IMR-90 (cell line): ENCODE results near the gene RIIAD1. TPM values are rescaled to one million over a fixed set of nuclear protein-coding genes. Genes with fewer than 3 reads are reported as not detected.
A peak's percentile ranks its signal among the peaks of the same experiment; 100 is the strongest.
"Not testable (repeated sequence)": the region's sequence is repeated elsewhere in the genome, so short reads cannot be mapped to it uniquely, and the experiment has no call there.

Experiments used
- ATAC-seq: fragments of 200-7000 bp; cut with Tn5 transposase; 2 replicates; pipeline ENCODE4 v1.9.1; 2020; ENCODE audit warnings: low read depth, mild to moderate bottlenecking, moderate library complexity
- BruUV-seq: library from RNA; stranded (reverse); fragments of 400-500 nt; replicated peaks from 2 replicates; lab custom pipeline; 2021; lab: Mats Ljungman, UMichigan
- CTCF ChIA-PET: fragments of 300-600 bp; formaldehyde crosslinking; extraction: SDS; loops from one replicate; lab custom pipeline; 2021; ENCODE audit warnings: antibody characterized with exemption; lab: Yijun Ruan, JAX
- POLR2A ChIA-PET: fragments of 300-600 bp; sonication (Branson Sonifier 250); formaldehyde crosslinking; loops from one replicate; lab custom pipeline; 2022; ENCODE audit warnings: antibody characterized with exemption; ENCODE audit not compliant: unreplicated experiment; lab: Charles Lee
- DNase-seq: peaks from one replicate; pipeline ENCODE4 v3.0.0; 2013
- H2AFZ ChIP-seq: replicated peaks from 2 replicates; pipeline ENCODE3; 2013; ENCODE audit warnings: low read length, mild to moderate bottlenecking; ENCODE audit not compliant: poor library complexity
- H2AK5ac ChIP-seq: 2 replicates; pipeline ENCODE4 v1.6.1; 2013; ENCODE audit warnings: low read depth, low read length, inconsistent platforms
- H2AK9ac ChIP-seq: replicated peaks from 2 replicates; pipeline ENCODE3; 2013; ENCODE audit warnings: mild to moderate bottlenecking, low read depth, low read length, moderate library complexity; ENCODE audit not compliant: poor library complexity
- H2BK120ac ChIP-seq: 2 replicates; pipeline ENCODE4 v1.6.1; 2013; ENCODE audit warnings: low read depth, low read length, inconsistent platforms
- H2BK15ac ChIP-seq: 3 replicates; pipeline ENCODE4 v1.6.1; 2013; ENCODE audit warnings: low read depth, low read length, inconsistent platforms
- H2BK20ac ChIP-seq: 2 replicates; pipeline ENCODE4 v1.6.1; 2013; ENCODE audit warnings: low read depth, mild to moderate bottlenecking, inconsistent platforms, low read length, moderate library complexity
- H2BK5ac ChIP-seq: 2 replicates; pipeline ENCODE4 v1.6.1; 2013; ENCODE audit warnings: mild to moderate bottlenecking, low read depth, low read length, inconsistent platforms; ENCODE audit not compliant: poor library complexity, severe bottlenecking
- H3K14ac ChIP-seq: replicated peaks from 2 replicates; pipeline ENCODE4 v1.6.1; 2013; ENCODE audit warnings: low read depth, low read length, inconsistent platforms
- H3K18ac ChIP-seq: 2 replicates; pipeline ENCODE4 v1.6.1; 2013; ENCODE audit warnings: low read depth, low read length, control low read depth
- H3K23ac ChIP-seq: 2 replicates; pipeline ENCODE4 v1.6.1; 2013; ENCODE audit warnings: low read depth, low read length, inconsistent platforms
- H3K27ac ChIP-seq: 2 replicates; pipeline ENCODE4 v1.5.1; 2013; ENCODE audit warnings: mild to moderate bottlenecking, control low read depth, low read length; ENCODE audit not compliant: insufficient read depth
- H3K27me3 ChIP-seq: 2 replicates; pipeline ENCODE4 v1.6.1; 2013; ENCODE audit warnings: low read length; ENCODE audit not compliant: control insufficient read depth, insufficient read depth
- H3K36me3 ChIP-seq: 2 replicates; pipeline ENCODE4 v1.6.1; 2013; ENCODE audit warnings: low read length, mixed read lengths; ENCODE audit not compliant: control insufficient read depth, insufficient read depth
- H3K4ac ChIP-seq: 2 replicates; pipeline ENCODE4 v1.6.1; 2013; ENCODE audit warnings: low read depth, low read length, inconsistent platforms
- H3K4me1 ChIP-seq: 2 replicates; pipeline ENCODE4 v1.6.1; 2013; ENCODE audit warnings: low read length, mixed read lengths; ENCODE audit not compliant: control insufficient read depth, insufficient read depth
- H3K4me2 ChIP-seq: 2 replicates; pipeline ENCODE4 v1.6.1; 2013; ENCODE audit warnings: low read depth, mild to moderate bottlenecking, control low read depth, low read length, moderate library complexity
- H3K4me3 ChIP-seq: 2 replicates; pipeline ENCODE4 v1.5.1; 2013; ENCODE audit warnings: low read depth, mild to moderate bottlenecking, control low read depth, low read length, moderate library complexity; ENCODE audit not compliant: insufficient read depth
- H3K56ac ChIP-seq: 2 replicates; pipeline ENCODE4 v1.6.1; 2013; ENCODE audit warnings: low read length, inconsistent platforms; ENCODE audit not compliant: insufficient read depth; ENCODE audit errors: extremely low read depth
- H3K79me1 ChIP-seq, 2 experiments: 2 replicates each; pipeline ENCODE4 v1.6.1; 2013; ENCODE audit warnings: low read length in 2 of 2, inconsistent platforms in 1 of 2, low read depth in 1 of 2
- H3K9ac ChIP-seq: 2 replicates; pipeline ENCODE4 v1.6.1; 2013; ENCODE audit warnings: low read depth, low read length, control low read depth
- H3K9me1 ChIP-seq: 2 replicates; pipeline ENCODE4 v1.6.1; 2013; ENCODE audit warnings: low read length, inconsistent platforms; ENCODE audit not compliant: insufficient read depth
- H3K9me3 ChIP-seq: 2 replicates; pipeline ENCODE4 v1.6.1; 2013; ENCODE audit warnings: low read length; ENCODE audit not compliant: control insufficient read depth, insufficient read depth
- H4K20me1 ChIP-seq: 2 replicates; pipeline ENCODE4 v1.6.1; 2013; ENCODE audit warnings: low read length, inconsistent platforms; ENCODE audit not compliant: insufficient read depth
- H4K5ac ChIP-seq: 2 replicates; pipeline ENCODE4 v1.6.1; 2013; ENCODE audit warnings: mild to moderate bottlenecking, low read depth, low read length, control low read depth
- H4K8ac ChIP-seq, 2 experiments: 2 replicates each; pipeline ENCODE4 v1.6.1; 2013; ENCODE audit warnings: low read depth in 2 of 2, low read length in 2 of 2, control low read depth in 1 of 2, inconsistent platforms in 1 of 2
- H4K91ac ChIP-seq: 2 replicates; pipeline ENCODE4 v1.6.1; 2013; ENCODE audit warnings: low read depth, low read length, inconsistent platforms; ENCODE audit not compliant: insufficient read depth
- MAZ ChIP-seq: IDR thresholded peaks from 2 replicates; pipeline ENCODE4 v1.6.1; 2012; ENCODE audit warnings: low read depth, mild to moderate bottlenecking, low read length, improper control_type of control experiment, moderate library complexity, borderline replicate concordance
- WGBS, 2 experiments: methylation state at CpG; one replicate each; pipeline versions ENCODE4 v1.1.5 to v1.1.7; 2013; ENCODE audit warnings: missing lambda C conversion rate in 2 of 2; ENCODE audit not compliant: insufficient read length in 1 of 2; ENCODE audit errors: extremely low coverage in 2 of 2; 5-methylcytosine and 5-hydroxymethylcytosine counted together
- dilution Hi-C: fragments of 300-500 bp; cut with HindIII; formaldehyde crosslinking; loops from one replicate; pipeline ENCODE4 v1.14.3; 2018; ENCODE audit warnings: low sequenced_read_pairs; ENCODE audit not compliant: unreplicated experiment
- in situ Hi-C: fragments of 300-500 bp; cut with MboI; formaldehyde crosslinking; loops from 3 replicates; pipeline ENCODE4 v1.14.3; 2019; ENCODE audit warnings: low sequenced_read_pairs, inconsistent platforms, mixed read lengths
- intact Hi-C: fragments of 100-400 bp; cut with micrococcal nuclease; formaldehyde crosslinking; loops from 2 replicates; pipeline ENCODE4 v1.10.0; 2022
- polyA plus RNA-seq, 3 experiments: library from polyadenylated mRNA; depleted of rRNA; stranded (reverse); fragments of >200 nt; gene quantifications; 2 replicates each; pipeline ENCODE4 v1.2.3, GENCODE V29; 2012; ENCODE audit warnings: low replicate concordance in 1 of 3
- total RNA-seq: library from RNA; depleted of rRNA; stranded (reverse); fragments of >200 nt; gene quantifications from 2 replicates; pipeline ENCODE4 v1.2.3, GENCODE V29; 2012

RIIAD1 gene
- total and polyA plus RNA-seq, 2 of the 4 experiments (the other 2 are of a cell fraction): not detected

- Histone ChIP-seq H3K9me3 (no peaks in the 10 kb centered on the region), H3K56ac (peak overlapping the region; percentile 85; the same call in 1 of the 2 replicates), H3K4me2 (peak overlapping the region; percentile 76), H3K9me1 (no peaks in the 10 kb centered on the region), H2BK15ac (no peak overlapping the region), H3K79me1 (peaks cover 5 to 32% of the 10 kb centered on the region in 2 experiments), H3K9ac (peak overlapping the region; percentile 92), H4K8ac (peak overlapping the region; percentile 99 to 100), H3K27ac (peak overlapping the region; percentile 75; the same call in 1 of the 2 replicates), H3K27me3 (no peaks in the 10 kb centered on the region), H4K20me1 (no peaks in the 10 kb centered on the region), H2BK5ac (peak overlapping the region; percentile 61), H2AK9ac (no peak overlapping the region), H2AFZ (peak overlapping the region; percentile 96), H3K18ac (no peak overlapping the region), H2BK20ac (no peak overlapping the region), H3K4me1 (peaks cover 3% of the 10 kb centered on the region; the same call in 1 of the 2 replicates), H3K4me3 (peak overlapping the region; percentile 71), H3K23ac (peak overlapping the region; percentile 87; the same call in 1 of the 2 replicates), H2AK5ac (no peak overlapping the region), H4K5ac (peak overlapping the region; percentile 86), H4K91ac (no peak overlapping the region), H3K14ac (peak overlapping the region; percentile 96), H2BK120ac (peak overlapping the region; percentile 31; the same call in 1 of the 2 replicates), H3K4ac (peak overlapping the region; percentile 84), H3K36me3 (peaks cover 16% of the 10 kb centered on the region)
- ATAC-seq (peak; percentile 5), DNase-seq (no peak)
- intact Hi-C loops (loop anchor here (2.0 to 5.0 kb wide), 3 partner anchors 73 to 238 kb away; partner anchors contain the start of genes C2CD4D and THEM4), dilution Hi-C loops (no loop called here), in situ Hi-C loops (no loop called here)
- TF ChIP-seq MAZ: no peak
- 67% methylated on average over 8 of the region's 10 CpGs; no CpG with 5 or more reads in 1 of the 2 experiments for WGBS, 2 experiments
- ChIA-PET POLR2A (no interaction called here), CTCF (interaction anchor here (1.5 kb wide), 1 partner anchor 15 kb away, joined by 5 read pairs; no protein-coding TSS in a partner anchor)
- BruUV-seq: no TSS peak
These were observed 42.7 kb downstream of the RIIAD1 start for GRCh38 chr1:151763990-151764389.

- H4K8ac ChIP-seq, in situ Hi-C loops, POLR2A ChIA-PET, H3K9me3 ChIP-seq, H3K4me1 ChIP-seq, H3K27ac ChIP-seq, H3K4me2 ChIP-seq, dilution Hi-C loops, H4K91ac ChIP-seq, H3K14ac ChIP-seq, BruUV-seq, H3K23ac ChIP-seq, H3K4ac ChIP-seq, H2BK5ac ChIP-seq, H2AK9ac ChIP-seq, H3K9ac ChIP-seq, H3K18ac ChIP-seq, H3K9me1 ChIP-seq, H3K27me3 ChIP-seq, H2BK20ac ChIP-seq, H2BK120ac ChIP-seq, H2BK15ac ChIP-seq, H3K79me1 ChIP-seq, H4K5ac ChIP-seq, H3K4me3 ChIP-seq, H4K20me1 ChIP-seq, H3K36me3 ChIP-seq, CTCF ChIA-PET, H2AFZ ChIP-seq, H3K56ac ChIP-seq, intact Hi-C loops, H2AK5ac ChIP-seq, ATAC-seq, DNase-seq: not testable (repeated sequence)
- WGBS, 2 experiments: no CpG with 5 or more reads among the region's 7 CpGs
These were observed 47.2 kb downstream of the RIIAD1 start for GRCh38 chr1:151768351-151769066.
